ENCODE data around the gene VGLL3. TPM values are rescaled to one million over a fixed set of nuclear protein-coding genes. Genes with fewer than 3 reads are reported as not detected.

The VGLL3 gene
- total and polyA plus RNA-seq, 2 of the 4 experiments (the other 2 are of a cell fraction), result 46.2 to 97.3 TPM

- WGBS, 2 experiments (ENCODE audit: extremely low coverage in 2 of 2, insufficient read length in 1 of 2), result no CpG with 5 or more reads among the region's 1 CpG
- no peak overlapping the region for H3K9ac ChIP-seq (ENCODE audit: low read depth, low read length)
Observed at GRCh38 chr3:86930181-86930580, 60.8 kb downstream of the VGLL3 start.

More at GRCh38 chr3:86930181-86930580, 60.8 kb downstream of the VGLL3 start:
- Histone ChIP-seq H3K18ac (ENCODE audit: low read depth, low read length) (no peak overlapping the region), H2BK20ac (ENCODE audit: low read depth, low read length) (no peak overlapping the region), H3K23ac (ENCODE audit: low read depth, low read length) (no peak overlapping the region), H2AK5ac (ENCODE audit: low read depth, low read length) (no peak overlapping the region), H2BK5ac (ENCODE audit: low read depth, low read length, poor library complexity, severe bottlenecking) (no peak overlapping the region), H3K27me3 (ENCODE audit: control insufficient read depth, insufficient read depth, low read length) (no peaks in the 10 kb centered on the region), H3K4me1 (ENCODE audit: control insufficient read depth, insufficient read depth, low read length) (peaks cover 4% of the 10 kb centered on the region), H3K9me3 (ENCODE audit: control insufficient read depth, insufficient read depth, low read length) (no peaks in the 10 kb centered on the region), H3K36me3 (ENCODE audit: control insufficient read depth, insufficient read depth, low read length) (no peaks in the 10 kb centered on the region), H3K4ac (ENCODE audit: low read depth, low read length) (no peak overlapping the region), H3K27ac (ENCODE audit: insufficient read depth, low read length) (no peak overlapping the region), H2BK15ac (ENCODE audit: low read depth, low read length) (no peak overlapping the region), H2AK9ac (replicated peaks; ENCODE audit: low read depth, low read length, poor library complexity) (no peak overlapping the region), H2AFZ (replicated peaks; ENCODE audit: low read length, poor library complexity) (no peak overlapping the region), H3K4me3 (ENCODE audit: insufficient read depth, low read depth, low read length) (no peak overlapping the region), H3K4me2 (ENCODE audit: low read depth, low read length) (no peak overlapping the region), H4K20me1 (ENCODE audit: insufficient read depth, low read length) (no peaks in the 10 kb centered on the region), H4K8ac (ENCODE audit: low read depth in 2 of 2, low read length in 2 of 2) (no peak overlapping the region; a peak in 1 of 4 replicates), H3K9me1 (ENCODE audit: insufficient read depth, low read length) (no peaks in the 10 kb centered on the region), H3K56ac (ENCODE audit: extremely low read depth, insufficient read depth, low read length) (no peak overlapping the region), H4K91ac (ENCODE audit: insufficient read depth, low read depth, low read length) (no peak overlapping the region), H2BK120ac (ENCODE audit: low read depth, low read length) (no peak overlapping the region), H3K14ac (replicated peaks; ENCODE audit: low read depth, low read length) (no peak overlapping the region), H3K79me1 (ENCODE audit: low read depth in 1 of 2, low read length in 2 of 2) (no peaks in the 10 kb centered on the region), H4K5ac (ENCODE audit: low read depth, low read length) (no peak overlapping the region)
- BruUV-seq (replicated peaks), result no TSS peak
- no peak for TF ChIP-seq NFE2L2 (IDR thresholded peaks at IDR 0.05; ENCODE audit: low read depth, low read length)
- dilution Hi-C loops (cut with HindIII; ENCODE audit: low sequenced_read_pairs, unreplicated experiment), result no loop called here
- ChIA-PET POLR2A (ENCODE audit: unreplicated experiment) (no interaction called here), CTCF (no interaction called here)
- DNase-seq (no peak), ATAC-seq (ENCODE audit: low read depth) (no peak)
- in situ Hi-C loops (cut with MboI; ENCODE audit: low sequenced_read_pairs), result loop anchor here (10.0 kb wide), 1 partner anchor 135 kb away; no protein-coding TSS in a partner anchor
- intact Hi-C loops (cut with micrococcal nuclease), result no loop called here
